Gastroesophageal sphincter (tissue), 4 donors: Measurements from ENCODE around the gene FYB1. TPM values are rescaled to one million over a fixed set of nuclear protein-coding genes. Genes with fewer than 3 reads are reported as not detected.

Experiments used
- ATAC-seq: fragments of 150-250 bp; one replicate; pipeline ENCODE4 v1.9.1; 2016; ENCODE audit warnings: mild to moderate bottlenecking, moderate library complexity
- H3K27ac ChIP-seq, 4 donors: fragments of 200-600 bp; sonication (generic) in 3 of 4; 1 replicate in 3 of 4; 2 replicates in 1 of 4; pipeline ENCODE4 v1.5.1; 2016 to 2019
- H3K27me3 ChIP-seq: fragments of 200-600 bp; sonication (generic); one replicate; pipeline ENCODE4 v1.5.1; 2019
- H3K36me3 ChIP-seq, 2 donors: fragments of 200-600 bp; sonication (generic); one replicate each; pipeline ENCODE4 v1.5.1; 2019; ENCODE audit warnings: control low read depth in 1 of 2
- H3K4me1 ChIP-seq, 3 donors: fragments of 200-600 bp; sonication (generic); 1 replicate in 2 of 3; 2 replicates in 1 of 3; pipeline ENCODE4 v1.5.1; 2016 to 2019; ENCODE audit warnings: control low read depth in 2 of 3
- H3K4me3 ChIP-seq, 2 donors: fragments of 200-600 bp; sonication (generic); one replicate each; pipeline ENCODE4 v1.5.1; 2019; ENCODE audit warnings: mild to moderate bottlenecking in 1 of 2, moderate library complexity in 1 of 2
- H3K9me3 ChIP-seq, 3 donors: fragments of 200-600 bp; sonication (generic); one replicate each; pipeline ENCODE4 v1.5.1; 2017 to 2019; ENCODE audit warnings: control low read depth in 2 of 3
- EP300 ChIP-seq: sonication (generic); formaldehyde crosslinking; IDR thresholded peaks from one replicate; pipeline ENCODE4 v1.6.1; 2017; ENCODE audit warnings: antibody characterized with exemption, mild to moderate bottlenecking
- POLR2A ChIP-seq, 2 donors: fragments of 450-650 bp; IDR thresholded peaks; one replicate each; pipeline ENCODE4 v1.6.1; 2017; ENCODE audit warnings: antibody characterized with exemption in 2 of 2, mild to moderate bottlenecking in 2 of 2, moderate library complexity in 1 of 2
- POLR2AphosphoS5 ChIP-seq: sonication (generic); formaldehyde crosslinking; IDR thresholded peaks from one replicate; pipeline ENCODE4 v1.6.1; 2017; ENCODE audit warnings: antibody characterized with exemption
- WGBS, 2 donors: methylation state at CpG; one replicate each; pipeline ENCODE4 v1.1.5; 2018; ENCODE audit warnings: low coverage in 1 of 2; 5-methylcytosine and 5-hydroxymethylcytosine counted together
- total RNA-seq, 4 donors: library from RNA; depleted of rRNA; stranded (reverse); fragments of >200 nt; gene quantifications; one replicate each; pipeline ENCODE4 v1.1.0, GENCODE V29; 2016
- TF ChIP-seq, protein P1 (sequence below), 4 experiments: fragments of 200-600 bp in 2 of 4; fragments of 450-650 bp in 2 of 4; sonication (generic) in 1 of 4; IDR thresholded peaks; one replicate each; pipeline ENCODE4 v1.5.1; 2017 to 2019; ENCODE audit warnings: antibody characterized with exemption in 4 of 4, mild to moderate bottlenecking in 2 of 4, moderate library complexity in 2 of 4

The FYB1 gene
- total RNA-seq, 4 donors from 2014 or later = 2.5 to 9.3 (median 5.9) TPM

DNA sequence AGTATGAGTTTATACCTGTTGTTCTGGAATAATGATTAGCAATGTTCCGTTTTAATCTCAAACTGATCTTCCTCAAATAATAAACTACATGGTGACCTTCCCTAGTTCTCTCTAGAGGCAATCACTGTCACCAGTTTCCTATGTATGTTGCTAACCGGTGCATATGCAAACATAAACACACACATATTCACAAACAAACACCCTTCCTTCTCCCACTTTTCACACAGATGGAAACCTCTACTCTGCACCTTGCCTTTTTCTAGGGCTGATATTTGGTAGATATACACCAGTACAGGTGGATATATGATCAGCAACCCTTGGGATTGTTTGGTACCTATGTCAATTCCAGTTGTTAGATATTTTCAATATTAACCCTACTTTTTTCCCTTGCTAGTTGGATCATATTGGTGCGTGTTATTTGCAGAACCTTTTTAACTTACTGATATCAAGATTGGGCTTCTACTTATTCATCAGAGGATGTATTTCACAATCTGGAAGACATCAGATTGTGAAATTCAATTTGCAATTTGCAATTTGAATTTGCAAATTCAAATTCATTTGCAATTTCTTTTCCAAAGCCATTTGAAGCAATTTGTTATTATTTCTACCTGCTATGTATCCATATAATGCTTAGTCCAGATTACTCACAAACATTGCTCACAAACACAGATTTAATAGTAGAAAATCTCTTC, 12.6 kb downstream of the FYB1 start:
- Histone ChIP-seq H3K36me3 (no peaks in the 10 kb centered on the region), H3K27ac (no peak overlapping the region), H3K9me3 (no peaks in the 10 kb centered on the region), H3K4me3 (no peak overlapping the region), H3K4me1 (no peaks in the 10 kb centered on the region), H3K27me3 (no peaks in the 10 kb centered on the region)
- 70 to 90% methylated on average over 3 of the region's 3 CpGs for WGBS, 2 donors
- TF ChIP-seq, protein P1, sequence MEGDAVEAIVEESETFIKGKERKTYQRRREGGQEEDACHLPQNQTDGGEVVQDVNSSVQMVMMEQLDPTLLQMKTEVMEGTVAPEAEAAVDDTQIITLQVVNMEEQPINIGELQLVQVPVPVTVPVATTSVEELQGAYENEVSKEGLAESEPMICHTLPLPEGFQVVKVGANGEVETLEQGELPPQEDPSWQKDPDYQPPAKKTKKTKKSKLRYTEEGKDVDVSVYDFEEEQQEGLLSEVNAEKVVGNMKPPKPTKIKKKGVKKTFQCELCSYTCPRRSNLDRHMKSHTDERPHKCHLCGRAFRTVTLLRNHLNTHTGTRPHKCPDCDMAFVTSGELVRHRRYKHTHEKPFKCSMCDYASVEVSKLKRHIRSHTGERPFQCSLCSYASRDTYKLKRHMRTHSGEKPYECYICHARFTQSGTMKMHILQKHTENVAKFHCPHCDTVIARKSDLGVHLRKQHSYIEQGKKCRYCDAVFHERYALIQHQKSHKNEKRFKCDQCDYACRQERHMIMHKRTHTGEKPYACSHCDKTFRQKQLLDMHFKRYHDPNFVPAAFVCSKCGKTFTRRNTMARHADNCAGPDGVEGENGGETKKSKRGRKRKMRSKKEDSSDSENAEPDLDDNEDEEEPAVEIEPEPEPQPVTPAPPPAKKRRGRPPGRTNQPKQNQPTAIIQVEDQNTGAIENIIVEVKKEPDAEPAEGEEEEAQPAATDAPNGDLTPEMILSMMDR (IDR thresholded peaks at IDR 0.05) = no peak
- TF ChIP-seq POLR2AphosphoS5 (no peak), POLR2A (IDR thresholded peaks at IDR 0.05) (no peak), EP300 (no peak)
- ATAC-seq = no peak

DNA sequence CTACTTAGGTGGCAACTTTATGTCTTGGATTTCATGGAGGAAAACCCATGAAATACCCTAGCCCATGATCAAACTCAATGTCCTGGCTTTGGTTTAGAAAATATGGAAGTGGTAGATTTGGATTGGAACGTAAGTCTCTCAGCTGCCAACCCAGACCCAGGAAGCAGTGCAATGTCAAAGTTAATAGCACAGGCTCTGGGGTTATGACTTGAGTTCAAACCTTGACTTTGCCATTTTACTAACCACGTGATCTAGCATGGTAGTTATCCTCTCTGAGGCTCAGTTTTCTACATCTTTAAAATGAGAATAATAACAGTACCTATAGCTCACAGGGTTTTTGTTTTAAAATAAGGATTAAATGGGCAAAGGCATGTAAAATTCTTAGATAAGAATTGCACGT, 13.8 kb downstream of the FYB1 start:
- TF ChIP-seq, protein P1 (IDR thresholded peaks at IDR 0.05) = no peak
- TF ChIP-seq POLR2AphosphoS5 = no peak
- no peak for TF ChIP-seq EP300
- no peak for TF ChIP-seq POLR2A (IDR thresholded peaks at IDR 0.05)
- 89 to 90% methylated on average over 3 of the region's 3 CpGs for WGBS, 2 donors
- Histone ChIP-seq H3K36me3 (no peaks in the 10 kb centered on the region), H3K27me3 (no peaks in the 10 kb centered on the region), H3K27ac (no peak overlapping the region), H3K4me3 (no peak overlapping the region), H3K9me3 (no peaks in the 10 kb centered on the region), H3K4me1 (no peaks in the 10 kb centered on the region)
- no peak for ATAC-seq

DNA sequence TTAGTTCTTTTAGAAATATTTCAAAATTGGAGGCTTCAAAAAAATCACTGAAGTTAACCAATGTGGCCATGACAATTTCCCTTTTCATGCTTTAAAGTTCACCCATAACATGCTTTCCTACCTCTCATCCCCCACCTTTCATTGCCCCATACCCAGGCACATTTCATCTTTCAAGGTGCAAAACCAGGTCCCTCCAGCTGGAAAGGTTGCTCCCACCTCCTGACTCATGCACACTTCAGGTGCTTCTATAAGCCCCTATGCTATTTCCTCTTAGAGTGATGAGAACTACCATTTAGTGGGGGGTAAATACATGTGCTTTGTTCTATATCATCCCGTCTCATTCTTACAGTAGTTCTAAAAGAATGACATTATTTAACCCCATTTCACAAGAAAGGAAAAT, 15.4 kb downstream of the FYB1 start:
- TF ChIP-seq EP300 (no peak), POLR2AphosphoS5 (no peak), POLR2A (IDR thresholded peaks at IDR 0.05) (no peak)
- TF ChIP-seq, protein P1 (IDR thresholded peaks at IDR 0.05) = no peak
- H3K9me3 ChIP-seq = no peaks in the 10 kb centered on the region
- WGBS, 2 donors = 100% methylated on average over 1 of the region's 1 CpG; no CpG with 5 or more reads in 1 of the 2 donors
- H3K27ac ChIP-seq = no peak overlapping the region
- H3K27me3 ChIP-seq = no peaks in the 10 kb centered on the region
- H3K4me3 ChIP-seq = no peak overlapping the region
- no peaks in the 10 kb centered on the region for H3K4me1 ChIP-seq
- ATAC-seq = no peak
- H3K36me3 ChIP-seq = no peaks in the 10 kb centered on the region

DNA sequence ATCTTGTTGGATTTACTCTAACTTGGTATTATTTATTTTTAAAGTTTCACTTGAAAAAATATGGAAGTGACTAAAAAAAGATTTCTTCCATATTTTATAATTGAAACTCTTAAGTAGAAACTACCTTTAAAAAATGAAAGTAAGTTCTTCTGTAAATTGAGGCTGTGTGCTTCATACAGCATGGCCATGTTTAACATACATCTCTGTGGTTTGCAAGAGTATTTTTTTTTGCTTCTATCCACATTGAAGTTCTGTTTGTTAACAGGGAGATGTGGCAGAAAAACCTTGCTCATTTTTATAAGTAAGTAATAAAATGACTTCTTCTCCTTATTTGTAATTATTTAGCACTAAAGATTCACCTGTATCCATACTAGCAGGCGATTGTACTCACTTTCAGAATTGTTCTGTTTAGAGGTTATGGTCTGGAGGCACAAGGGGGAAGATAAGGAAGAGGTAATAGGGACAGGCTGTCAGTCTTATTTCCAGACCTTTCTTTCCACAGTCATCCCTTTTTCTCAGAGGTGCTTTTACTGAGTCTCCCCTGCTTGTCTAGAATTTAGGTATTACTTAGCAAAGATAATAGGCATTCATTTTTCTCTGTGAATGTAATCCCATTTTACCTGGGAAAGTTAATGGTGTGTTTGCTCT, 16.0 kb downstream of the FYB1 start:
- no peak for ATAC-seq
- no peak for TF ChIP-seq EP300
- TF ChIP-seq POLR2A (IDR thresholded peaks at IDR 0.05) = no peak
- TF ChIP-seq, protein P1 (IDR thresholded peaks at IDR 0.05) = no peak
- TF ChIP-seq POLR2AphosphoS5 = no peak
- H3K27me3 ChIP-seq = no peaks in the 10 kb centered on the region
- no peak overlapping the region for H3K4me3 ChIP-seq
- H3K36me3 ChIP-seq = no peaks in the 10 kb centered on the region
- no peak overlapping the region for H3K27ac ChIP-seq
- H3K9me3 ChIP-seq = no peaks in the 10 kb centered on the region
- WGBS, 2 donors = 71 to 100% methylated on average over 1 of the region's 1 CpG
- H3K4me1 ChIP-seq = no peaks in the 10 kb centered on the region
